NCI-H748 treated with DMSO at 0.1 percent for 48 hours (cell line): ENCODE data around the gene COL4A2.

ENCODE experiments used
- DNase-seq: peaks from one replicate; lab custom pipeline; 2025; lab: John Stamatoyannopoulos, UW

COL4A2 gene

GRCh38 chr13:110291286-110291685 lies 15.8 kb upstream of the COL4A2 start:
- DNase-seq: no peak

DNA sequence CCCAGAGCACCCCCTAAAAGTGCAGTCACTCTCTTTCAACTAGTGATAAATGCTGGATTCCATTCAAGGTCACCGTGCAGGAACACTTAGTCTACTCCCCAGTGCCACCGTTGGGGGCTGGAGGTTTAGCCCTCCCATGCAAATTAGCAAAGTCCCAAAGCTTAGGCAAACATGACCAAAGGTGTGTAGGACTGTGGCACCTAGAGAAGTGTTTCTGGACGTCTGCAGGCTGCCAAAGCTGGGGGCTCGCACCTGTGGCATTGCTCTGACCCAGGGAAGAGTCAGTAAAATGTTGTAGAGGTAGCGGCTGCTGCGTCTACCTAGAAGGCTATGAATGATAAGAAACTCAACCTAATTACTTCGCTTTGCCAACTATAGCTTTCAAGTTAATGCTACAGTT lies 14.0 kb upstream of the COL4A2 start:
- no peak for DNase-seq

DNA sequence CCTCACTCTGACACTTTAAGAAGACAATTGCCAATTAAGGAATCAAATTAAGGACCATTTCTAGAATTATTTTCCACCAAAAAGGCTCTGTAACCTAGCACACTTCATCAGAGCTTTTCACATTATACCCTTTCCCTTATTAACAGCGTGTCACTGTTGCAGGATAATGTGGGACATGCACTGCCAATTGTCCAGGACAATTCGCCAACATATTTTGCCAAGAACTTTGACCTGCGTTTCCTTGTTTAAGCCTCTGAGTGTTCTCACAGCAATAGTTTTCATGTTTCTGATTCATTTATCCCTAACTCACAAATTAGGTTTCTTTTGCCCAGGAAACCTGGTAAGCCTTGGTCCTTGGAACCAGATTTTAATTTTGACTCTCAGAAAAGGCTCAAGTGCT lies 13.4 kb upstream of the COL4A2 start:
- no peak for DNase-seq

DNA sequence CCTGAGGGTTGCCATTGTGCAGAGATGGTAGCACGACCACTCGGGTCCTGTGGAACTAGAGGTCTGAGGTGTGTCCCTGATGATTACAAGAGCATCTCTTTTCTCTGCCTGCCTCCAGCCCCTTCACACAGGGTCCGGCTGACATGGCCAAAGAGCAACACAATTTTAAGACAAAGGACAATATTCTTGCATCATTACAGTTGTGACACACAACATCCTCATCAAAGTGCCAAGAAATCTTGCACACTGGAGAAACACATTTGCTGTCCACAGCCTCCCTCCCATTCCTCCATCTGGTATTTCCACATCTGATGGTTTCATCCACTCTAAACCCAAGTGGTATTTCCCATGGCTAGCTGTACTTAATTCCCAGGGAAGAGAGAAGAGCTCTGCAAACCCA lies 12.9 kb upstream of the COL4A2 start:
- no peak for DNase-seq

- DNase-seq: no peak
Observed at GRCh38 chr13:110294622-110295021, 12.5 kb upstream of the COL4A2 start.

DNA sequence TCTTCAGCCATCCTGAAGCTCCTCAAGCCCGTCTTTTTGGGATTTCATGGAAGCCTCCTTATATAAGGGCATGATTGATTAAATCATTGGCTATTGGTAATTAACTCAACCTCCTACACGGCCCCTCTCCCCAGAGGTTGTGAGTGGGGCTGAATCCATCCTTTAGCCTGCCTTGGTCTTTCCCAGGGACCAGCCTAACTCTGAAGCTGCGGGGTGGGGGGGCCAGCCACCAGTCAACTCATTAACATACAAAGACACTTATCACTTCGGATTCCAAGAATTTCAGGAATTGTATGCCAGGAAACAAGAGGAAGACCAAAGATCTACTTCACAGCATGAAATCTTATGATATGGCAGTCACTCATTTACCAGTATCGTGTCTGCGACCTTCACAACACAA lies 10.1 kb upstream of the COL4A2 start:
- DNase-seq: no peak

DNA sequence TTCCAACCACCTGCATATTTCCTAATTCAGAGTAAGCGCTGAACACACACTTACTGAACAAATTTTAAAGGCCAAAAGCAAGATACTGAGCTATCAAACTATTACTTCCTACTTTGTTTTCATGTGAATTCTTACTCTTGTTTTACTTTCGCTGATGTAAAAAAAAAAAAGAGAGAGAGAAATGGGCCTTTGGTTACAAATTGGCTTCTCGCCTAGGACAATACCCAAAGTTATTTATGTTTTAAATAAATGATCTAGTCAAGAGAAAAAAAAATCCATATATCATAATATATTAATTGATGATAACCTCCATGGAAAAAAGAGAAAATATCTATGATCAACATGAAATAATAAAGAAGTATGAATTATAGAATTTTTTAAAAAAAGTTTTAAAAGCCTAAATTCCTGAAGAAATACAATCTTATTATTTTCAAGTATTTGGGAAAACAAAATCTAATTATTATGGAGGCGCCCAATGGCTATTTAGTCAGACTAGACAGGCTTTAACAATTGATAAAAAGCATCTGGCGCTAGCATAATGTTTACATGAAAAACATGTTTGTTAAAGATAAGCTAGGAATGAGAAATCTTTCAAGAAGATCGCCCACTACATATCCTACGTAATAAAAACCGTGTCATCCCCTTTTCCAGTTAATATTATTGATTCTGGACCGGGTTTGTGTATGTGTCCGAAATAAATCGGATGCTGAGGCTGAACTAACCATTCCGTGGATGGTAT lies 9.1 kb upstream of the COL4A2 start:
- DNase-seq: no peak

DNA sequence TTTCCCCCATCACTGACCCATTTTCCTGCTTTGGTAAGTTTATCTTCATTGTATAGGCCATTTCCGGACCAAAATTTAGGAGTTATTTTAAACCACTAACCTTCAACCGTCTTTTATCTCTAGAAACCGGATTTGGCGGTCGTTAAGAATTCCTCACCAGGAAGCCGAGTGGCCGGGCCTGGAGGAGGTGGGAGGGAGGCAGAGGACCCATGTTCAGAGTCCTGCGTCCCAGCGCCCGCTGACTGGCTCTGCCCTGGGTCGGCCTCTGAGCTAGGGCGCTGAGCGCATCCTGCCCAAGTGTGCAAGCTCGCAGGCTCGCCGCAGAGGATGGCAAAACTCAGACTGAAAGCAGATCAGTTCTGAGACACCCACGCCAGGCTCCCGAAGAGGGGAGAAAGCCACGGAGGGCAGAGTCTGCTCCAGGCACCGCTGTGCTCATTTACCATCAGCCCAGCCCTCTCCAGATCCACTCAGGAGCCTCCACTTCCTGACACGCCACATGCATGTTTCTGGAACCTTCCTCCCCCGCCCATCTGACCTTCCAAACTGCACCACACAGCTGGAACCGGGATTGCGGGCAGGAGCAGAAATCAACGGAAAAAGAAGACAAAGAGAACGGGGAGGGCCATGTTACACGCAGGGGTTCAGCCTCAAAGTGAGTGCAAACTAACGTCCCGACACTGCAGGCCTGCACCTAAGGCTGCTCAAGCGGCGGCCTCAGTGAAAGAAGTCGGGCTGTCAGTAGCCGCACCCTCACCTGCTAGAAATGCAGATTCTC lies 8.4 kb upstream of the COL4A2 start:
- DNase-seq: no peak

GRCh38 chr13:110299283-110299840 lies 7.7 kb upstream of the COL4A2 start:
- DNase-seq: no peak

DNA sequence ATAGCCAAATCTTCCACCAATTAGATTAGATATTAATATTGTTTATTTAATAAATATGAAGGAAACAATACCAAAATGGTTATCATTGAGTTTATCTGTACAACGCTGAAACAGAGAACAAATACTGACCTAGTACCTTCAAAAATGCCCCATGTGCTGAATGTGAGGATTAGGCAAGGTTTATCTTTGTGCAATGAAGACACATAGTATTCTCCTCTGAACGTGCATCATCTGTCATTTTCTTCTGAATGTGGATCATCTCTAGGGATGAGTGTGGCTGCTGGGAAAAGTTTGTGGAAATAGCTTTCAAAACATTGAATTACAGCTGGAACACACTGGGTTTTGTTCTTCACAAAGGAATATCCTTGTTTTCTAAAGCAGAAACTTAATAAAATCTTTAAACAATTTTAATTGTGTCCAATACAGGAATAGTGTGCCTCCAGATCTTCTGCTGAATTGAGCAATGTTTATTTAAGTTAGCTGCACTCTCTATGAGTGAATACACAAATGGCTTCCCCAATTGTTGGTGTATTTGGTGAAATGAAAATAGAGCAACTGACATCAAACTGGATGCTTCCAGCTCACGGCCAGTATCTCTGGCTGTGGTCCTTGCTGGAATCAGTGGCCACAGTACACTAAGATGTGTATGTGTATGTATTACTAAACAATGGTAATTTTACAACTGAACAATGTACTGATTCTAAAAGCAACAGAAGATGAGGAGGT lies 6.8 kb upstream of the COL4A2 start:
- no peak for DNase-seq

DNA sequence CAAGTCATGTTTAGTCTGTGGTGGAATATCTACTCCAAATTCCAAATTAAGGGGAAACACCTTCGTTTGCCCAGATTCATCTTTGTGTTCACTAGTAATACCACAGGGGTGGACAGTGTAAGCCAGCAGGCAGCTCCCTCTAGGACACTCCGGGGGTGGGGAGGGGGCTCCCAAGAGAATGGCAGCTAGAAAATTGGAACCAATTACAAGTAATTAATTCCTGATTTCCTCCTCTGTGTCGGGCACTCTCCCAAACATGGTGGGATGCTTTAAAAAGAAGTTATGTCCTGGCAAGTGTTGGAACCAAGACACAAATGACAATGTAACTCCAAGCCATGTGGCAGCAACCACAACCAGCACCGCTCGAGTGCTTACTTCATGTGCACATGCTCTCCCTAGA lies 6.0 kb upstream of the COL4A2 start:
- DNase-seq: no peak

DNA sequence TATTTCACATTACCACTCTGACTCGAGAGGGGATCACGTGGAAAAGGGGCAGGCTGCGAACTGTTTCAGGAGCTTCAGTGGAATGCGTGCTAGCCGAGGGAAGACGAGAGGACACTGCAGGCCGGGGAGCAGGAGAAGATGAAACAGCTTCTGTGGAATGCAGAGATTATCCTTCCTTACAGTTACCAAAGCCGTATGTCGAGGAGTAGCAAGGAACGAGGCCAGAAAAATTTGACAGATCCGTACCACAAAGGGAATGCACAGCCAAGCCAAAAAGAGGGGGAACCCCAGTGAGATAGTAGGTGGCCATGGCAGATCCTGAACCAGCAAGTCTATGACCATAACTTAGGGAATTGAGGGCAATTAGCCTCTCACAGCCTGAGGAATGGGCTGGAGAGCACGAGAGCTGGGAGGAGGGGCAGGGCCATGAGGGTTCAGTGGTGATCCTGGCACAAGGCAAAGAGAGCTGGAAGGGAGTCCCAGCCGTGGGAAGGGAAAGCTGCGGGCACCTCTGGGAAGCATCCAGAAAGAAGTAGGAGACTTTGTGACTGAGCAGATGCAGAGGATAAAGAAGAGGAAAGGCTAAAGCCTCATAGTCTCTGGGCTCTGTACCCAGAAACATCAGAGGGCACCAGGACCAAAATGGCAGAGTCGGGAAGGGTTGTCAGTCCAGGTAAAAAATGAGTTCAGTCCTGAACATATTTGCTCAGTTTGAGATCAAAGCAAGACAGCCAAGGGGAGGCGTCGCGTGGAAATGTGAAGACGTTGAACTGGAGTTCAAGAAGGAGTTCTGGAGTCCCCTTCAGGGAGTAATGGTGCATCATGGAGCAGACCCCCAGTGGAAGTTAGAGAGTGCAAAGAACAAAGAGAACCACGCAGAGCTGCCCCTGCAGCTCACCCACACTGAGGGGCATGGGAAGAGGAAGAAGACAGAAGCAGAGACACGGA lies 5.2 kb upstream of the COL4A2 start:
- DNase-seq: no peak

DNA sequence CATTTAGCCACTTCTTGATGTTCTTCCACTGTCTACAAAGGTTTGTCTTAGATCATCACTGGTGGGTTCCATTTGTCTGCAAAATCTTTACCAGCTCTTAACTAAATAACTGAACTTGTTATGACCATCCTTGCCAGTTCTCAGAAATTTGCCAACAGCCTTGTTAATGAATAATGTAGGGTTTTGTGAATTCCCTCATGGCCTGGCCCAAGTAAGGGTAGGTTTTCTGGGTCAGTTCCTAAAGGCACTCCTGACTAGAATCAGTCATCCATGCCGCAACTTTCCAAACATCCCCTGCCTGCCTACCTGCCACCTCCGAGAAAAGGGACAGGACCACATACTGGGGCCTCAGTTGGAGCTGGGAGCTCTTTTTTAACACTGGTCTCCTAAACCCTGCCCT lies 4.1 kb upstream of the COL4A2 start:
- DNase-seq: no peak

DNA sequence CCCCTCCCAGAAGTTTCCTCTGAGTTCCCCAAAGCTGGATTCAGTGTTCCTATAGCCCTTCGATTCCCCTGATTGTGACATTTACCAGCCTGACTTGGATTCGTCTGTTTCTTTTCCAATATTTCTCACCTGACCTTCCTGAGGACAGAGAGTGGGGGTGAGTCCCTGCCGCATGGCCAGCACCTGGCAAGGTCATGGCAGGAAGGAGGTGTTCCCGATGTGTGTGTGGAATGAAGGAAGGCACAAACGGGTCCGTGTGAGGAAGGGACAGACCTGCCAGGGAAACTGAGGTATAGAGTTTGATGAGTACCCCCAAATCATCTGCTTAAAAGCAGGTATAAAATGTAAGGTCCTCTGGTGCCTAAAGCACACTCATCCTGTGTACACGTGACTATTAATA lies 3.4 kb upstream of the COL4A2 start:
- DNase-seq: no peak

- no peak for DNase-seq
Observed at GRCh38 chr13:110304256-110304655, 2.8 kb upstream of the COL4A2 start.

DNA sequence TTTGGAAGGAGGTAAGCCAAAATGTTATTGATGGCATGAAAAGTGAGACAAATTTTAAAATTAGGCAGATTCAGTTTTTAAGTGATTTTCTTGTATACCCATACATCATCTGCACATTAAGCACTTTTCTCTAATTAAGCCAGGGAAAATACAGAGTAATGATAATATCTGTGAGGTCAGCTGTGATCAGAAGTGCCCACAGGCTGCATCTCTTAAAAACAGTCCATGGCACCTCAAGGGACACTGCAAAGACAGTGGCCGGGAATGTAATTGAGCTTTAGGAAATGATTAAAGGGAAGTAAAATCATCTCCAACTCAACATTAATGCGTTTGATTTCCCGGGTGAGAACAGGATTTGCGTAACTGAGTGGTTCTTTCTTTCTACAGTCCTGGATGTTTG lies 2.1 kb upstream of the COL4A2 start:
- no peak for DNase-seq

DNA sequence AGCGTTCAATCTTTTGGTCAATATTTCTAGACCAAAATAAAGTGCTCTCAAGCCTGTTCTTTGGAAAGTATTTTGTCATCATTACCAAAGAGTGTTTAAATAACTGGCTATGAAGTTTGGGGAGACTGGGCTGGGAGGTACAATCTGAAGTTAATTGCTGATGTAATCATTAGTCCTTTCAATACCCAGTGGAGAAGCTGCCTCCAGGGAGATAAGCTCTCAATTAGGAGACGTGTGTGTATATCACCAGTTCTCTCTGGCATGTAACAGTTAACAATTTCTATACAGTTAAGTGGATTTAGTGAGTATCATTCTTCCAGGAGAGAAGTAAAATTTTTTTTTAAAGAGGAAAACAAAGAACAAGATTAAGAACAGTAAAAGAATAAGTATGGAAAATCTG lies 1.5 kb upstream of the COL4A2 start:
- DNase-seq: no peak

DNA sequence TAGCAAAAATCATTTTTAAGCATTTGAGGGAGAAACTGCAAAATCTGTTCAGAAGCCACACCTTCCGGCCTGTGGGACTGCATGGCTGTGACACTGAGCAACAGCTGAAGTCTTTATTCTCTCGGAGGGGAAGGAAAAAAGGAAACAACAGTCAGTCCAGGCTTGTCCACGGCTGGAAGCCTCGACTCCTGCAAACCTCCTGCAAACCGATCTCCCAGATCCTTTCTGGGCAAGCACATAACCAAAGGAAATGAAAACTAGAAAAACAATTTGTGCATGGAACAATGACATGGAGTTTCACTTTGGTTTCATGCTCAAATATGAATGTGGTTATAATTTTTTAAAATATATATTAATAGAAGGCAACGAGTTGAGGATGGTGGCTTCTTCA lies 1.1 kb upstream of the COL4A2 start:
- DNase-seq: no peak

GRCh38 chr13:110306340-110306959 lies 634 bp upstream of the COL4A2 start:
- DNase-seq: no peak

DNA sequence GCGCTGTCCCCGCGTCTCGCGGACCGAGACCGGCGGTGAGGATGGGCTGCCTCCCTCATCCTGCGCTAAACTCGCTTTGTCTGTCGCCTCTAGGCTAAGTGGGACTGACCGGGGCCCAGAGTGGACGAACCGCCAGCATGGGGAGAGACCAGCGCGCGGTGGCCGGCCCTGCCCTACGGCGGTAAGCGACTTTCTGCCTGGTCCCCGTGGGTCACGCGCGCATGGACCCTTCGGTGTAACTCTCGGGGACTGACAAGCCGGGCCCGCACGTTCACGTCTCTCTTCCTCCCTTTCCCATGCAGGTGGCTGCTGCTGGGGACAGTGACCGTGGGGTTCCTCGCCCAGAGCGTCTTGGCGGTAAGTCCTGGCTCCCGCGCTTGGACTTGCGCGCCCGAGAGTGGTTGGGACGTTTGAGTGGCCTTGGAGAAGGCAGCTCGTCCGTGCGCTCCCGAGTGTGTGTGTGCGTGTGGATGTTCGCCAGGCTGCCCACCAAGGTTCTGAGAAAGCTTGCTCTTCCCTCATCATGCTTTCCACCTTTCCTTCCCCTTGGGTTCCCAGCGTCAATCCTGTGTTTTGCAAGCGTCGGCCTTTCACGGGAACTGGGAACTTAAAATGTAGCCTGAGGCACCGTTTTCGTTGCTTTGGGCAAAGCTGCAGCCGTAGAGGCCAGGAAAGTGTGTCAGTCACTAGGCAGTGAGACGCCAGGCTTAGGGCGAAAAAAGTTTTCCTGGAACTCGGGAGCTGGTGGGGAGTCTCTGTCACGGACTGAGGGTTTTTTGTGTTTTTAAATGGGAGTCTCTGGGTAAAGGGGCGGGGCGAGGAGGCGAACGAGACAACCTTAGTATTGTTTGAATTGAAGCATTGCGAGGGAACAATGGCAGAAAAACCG lies 927 bp downstream of the COL4A2 start:
- no peak for DNase-seq
